ENCODE measurements around the gene SLC15A3. TPM values are rescaled to one million over a fixed set of nuclear protein-coding genes. Genes with fewer than 3 reads are reported as not detected.
"Not testable (repeated sequence)": the region's sequence is repeated elsewhere in the genome, so short reads cannot be mapped to it uniquely, and the experiment has no call there.

Gene SLC15A3
- total RNA-seq, 1 donor from 2014 or later, result 0.62 TPM

DNA sequence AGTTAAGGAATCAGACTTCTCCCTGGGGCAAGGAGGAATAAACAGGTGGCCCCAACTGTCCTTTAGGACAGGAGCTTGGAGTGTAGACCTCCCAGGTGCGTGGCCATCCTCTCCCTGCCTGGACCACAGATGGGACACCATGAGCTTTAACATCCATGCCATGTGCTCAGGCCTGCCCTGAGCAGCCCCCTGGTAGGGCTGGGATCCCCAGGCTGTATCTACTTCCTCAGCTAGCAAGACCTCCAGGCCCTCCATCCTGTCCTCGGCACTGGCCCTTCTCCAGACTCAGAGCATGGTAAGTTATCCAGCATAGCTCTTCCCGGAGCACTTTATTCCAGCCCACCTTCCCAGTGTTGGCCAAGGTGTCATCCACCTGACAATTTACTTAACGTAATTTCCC lies 25.2 kb upstream of the SLC15A3 start:
- H3K4me3 Mint-ChIP-seq (ENCODE audit: unreplicated experiment), result no peak overlapping the region
- peaks cover 2% of the 10 kb centered on the region for H3K27me3 Mint-ChIP-seq (ENCODE audit: unreplicated experiment)
- TF ChIP-seq, protein P1, sequence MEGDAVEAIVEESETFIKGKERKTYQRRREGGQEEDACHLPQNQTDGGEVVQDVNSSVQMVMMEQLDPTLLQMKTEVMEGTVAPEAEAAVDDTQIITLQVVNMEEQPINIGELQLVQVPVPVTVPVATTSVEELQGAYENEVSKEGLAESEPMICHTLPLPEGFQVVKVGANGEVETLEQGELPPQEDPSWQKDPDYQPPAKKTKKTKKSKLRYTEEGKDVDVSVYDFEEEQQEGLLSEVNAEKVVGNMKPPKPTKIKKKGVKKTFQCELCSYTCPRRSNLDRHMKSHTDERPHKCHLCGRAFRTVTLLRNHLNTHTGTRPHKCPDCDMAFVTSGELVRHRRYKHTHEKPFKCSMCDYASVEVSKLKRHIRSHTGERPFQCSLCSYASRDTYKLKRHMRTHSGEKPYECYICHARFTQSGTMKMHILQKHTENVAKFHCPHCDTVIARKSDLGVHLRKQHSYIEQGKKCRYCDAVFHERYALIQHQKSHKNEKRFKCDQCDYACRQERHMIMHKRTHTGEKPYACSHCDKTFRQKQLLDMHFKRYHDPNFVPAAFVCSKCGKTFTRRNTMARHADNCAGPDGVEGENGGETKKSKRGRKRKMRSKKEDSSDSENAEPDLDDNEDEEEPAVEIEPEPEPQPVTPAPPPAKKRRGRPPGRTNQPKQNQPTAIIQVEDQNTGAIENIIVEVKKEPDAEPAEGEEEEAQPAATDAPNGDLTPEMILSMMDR (IDR thresholded peaks at IDR 0.05; ENCODE audit: unreplicated experiment), result no peak
- H3K36me3 Mint-ChIP-seq (ENCODE audit: low read depth, unreplicated experiment), result no peaks in the 10 kb centered on the region
- no peak overlapping the region for H3K27ac Mint-ChIP-seq (ENCODE audit: unreplicated experiment)
- DNase-seq (ENCODE audit: low spot score), result no peak
- H3K9me3 Mint-ChIP-seq (ENCODE audit: unreplicated experiment), result no peaks in the 10 kb centered on the region
- H3K4me1 Mint-ChIP-seq (ENCODE audit: unreplicated experiment), result no peaks in the 10 kb centered on the region

DNA sequence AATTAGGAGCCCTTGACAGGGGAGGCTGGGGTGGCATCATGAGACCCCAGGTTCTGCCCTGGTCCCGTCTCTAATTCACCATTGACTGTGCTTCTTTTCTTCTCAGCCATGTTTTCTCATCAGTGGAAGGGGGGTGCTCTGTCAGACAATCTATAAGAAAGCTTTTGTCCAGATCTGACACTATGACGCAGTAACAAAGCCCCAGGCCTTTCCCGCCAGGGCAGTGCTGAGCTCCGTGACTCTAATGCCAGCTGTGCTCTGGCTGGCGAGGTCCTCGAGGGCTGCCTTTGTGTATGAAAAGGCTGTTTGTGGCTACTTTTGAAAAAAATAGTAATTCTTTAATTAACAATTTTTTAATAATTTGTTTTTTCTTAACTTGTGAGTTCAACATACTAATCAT lies 22.8 kb upstream of the SLC15A3 start:
- H3K9me3 Mint-ChIP-seq (ENCODE audit: unreplicated experiment), result no peaks in the 10 kb centered on the region
- no peak overlapping the region for H3K27ac Mint-ChIP-seq (ENCODE audit: unreplicated experiment)
- H3K4me3 Mint-ChIP-seq (ENCODE audit: unreplicated experiment), result no peak overlapping the region
- TF ChIP-seq, protein P1 (IDR thresholded peaks at IDR 0.05; ENCODE audit: unreplicated experiment), result no peak
- H3K36me3 Mint-ChIP-seq (ENCODE audit: low read depth, unreplicated experiment), result no peaks in the 10 kb centered on the region
- H3K27me3 Mint-ChIP-seq (ENCODE audit: unreplicated experiment), result peaks cover 2% of the 10 kb centered on the region
- no peak for DNase-seq (ENCODE audit: low spot score)
- no peaks in the 10 kb centered on the region for H3K4me1 Mint-ChIP-seq (ENCODE audit: unreplicated experiment)

DNA sequence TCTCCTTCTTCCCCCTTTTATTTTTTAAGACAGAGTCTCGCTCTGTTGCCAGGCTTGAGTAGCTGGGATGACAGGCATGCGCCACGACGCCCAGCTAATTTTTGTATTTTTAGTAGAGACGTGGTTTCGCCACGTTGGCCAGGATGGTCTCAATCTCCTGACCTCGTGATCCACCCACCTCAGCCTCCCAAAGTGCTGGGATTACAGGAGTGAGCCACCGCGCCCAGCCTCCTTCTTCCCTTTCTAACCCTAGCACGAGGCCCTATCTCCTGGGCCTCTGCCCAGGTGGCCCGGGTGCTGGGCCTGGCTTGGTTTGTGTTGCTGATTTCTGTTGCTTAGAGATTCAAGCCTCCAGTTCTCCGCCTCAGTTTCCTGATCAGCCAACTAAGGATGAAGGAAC lies 22.3 kb upstream of the SLC15A3 start:
- not testable (repeated sequence) for DNase-seq (ENCODE audit: low spot score); H3K36me3 Mint-ChIP-seq (ENCODE audit: low read depth, unreplicated experiment); H3K27ac Mint-ChIP-seq (ENCODE audit: unreplicated experiment)

DNA sequence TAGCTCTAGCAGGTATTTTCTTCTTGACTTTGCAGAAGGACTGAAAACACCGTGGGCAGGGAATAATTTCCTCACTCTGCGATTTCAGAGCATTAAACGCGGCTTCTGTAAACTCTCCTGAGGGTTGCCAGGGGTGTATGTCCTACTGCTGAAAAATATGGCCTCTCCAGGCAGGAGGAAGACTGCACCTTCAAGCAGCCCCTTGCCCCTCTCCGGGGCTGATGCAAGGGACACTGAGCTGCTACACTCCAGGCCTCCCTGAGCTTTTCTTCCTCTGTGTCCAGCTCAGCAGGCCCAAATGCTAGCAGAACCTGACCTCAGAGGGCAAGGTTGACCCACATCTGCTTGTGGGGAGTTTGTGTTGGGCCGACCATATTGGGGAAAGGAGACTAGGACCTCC lies 21.7 kb upstream of the SLC15A3 start:
- H3K27me3 Mint-ChIP-seq (ENCODE audit: unreplicated experiment), result peaks cover 2% of the 10 kb centered on the region
- no peaks in the 10 kb centered on the region for H3K9me3 Mint-ChIP-seq (ENCODE audit: unreplicated experiment)
- no peak for DNase-seq (ENCODE audit: low spot score)
- TF ChIP-seq, protein P1 (IDR thresholded peaks at IDR 0.05; ENCODE audit: unreplicated experiment), result no peak
- no peaks in the 10 kb centered on the region for H3K4me1 Mint-ChIP-seq (ENCODE audit: unreplicated experiment)
- no peak overlapping the region for H3K27ac Mint-ChIP-seq (ENCODE audit: unreplicated experiment)
- H3K4me3 Mint-ChIP-seq (ENCODE audit: unreplicated experiment), result no peak overlapping the region
- no peaks in the 10 kb centered on the region for H3K36me3 Mint-ChIP-seq (ENCODE audit: low read depth, unreplicated experiment)

More for the DNA sequence above, 22.3 kb upstream of the SLC15A3 start:
- not testable (repeated sequence) for H3K9me3 Mint-ChIP-seq (ENCODE audit: unreplicated experiment); H3K4me1 Mint-ChIP-seq (ENCODE audit: unreplicated experiment); H3K27me3 Mint-ChIP-seq (ENCODE audit: unreplicated experiment); H3K4me3 Mint-ChIP-seq (ENCODE audit: unreplicated experiment)

DNA sequence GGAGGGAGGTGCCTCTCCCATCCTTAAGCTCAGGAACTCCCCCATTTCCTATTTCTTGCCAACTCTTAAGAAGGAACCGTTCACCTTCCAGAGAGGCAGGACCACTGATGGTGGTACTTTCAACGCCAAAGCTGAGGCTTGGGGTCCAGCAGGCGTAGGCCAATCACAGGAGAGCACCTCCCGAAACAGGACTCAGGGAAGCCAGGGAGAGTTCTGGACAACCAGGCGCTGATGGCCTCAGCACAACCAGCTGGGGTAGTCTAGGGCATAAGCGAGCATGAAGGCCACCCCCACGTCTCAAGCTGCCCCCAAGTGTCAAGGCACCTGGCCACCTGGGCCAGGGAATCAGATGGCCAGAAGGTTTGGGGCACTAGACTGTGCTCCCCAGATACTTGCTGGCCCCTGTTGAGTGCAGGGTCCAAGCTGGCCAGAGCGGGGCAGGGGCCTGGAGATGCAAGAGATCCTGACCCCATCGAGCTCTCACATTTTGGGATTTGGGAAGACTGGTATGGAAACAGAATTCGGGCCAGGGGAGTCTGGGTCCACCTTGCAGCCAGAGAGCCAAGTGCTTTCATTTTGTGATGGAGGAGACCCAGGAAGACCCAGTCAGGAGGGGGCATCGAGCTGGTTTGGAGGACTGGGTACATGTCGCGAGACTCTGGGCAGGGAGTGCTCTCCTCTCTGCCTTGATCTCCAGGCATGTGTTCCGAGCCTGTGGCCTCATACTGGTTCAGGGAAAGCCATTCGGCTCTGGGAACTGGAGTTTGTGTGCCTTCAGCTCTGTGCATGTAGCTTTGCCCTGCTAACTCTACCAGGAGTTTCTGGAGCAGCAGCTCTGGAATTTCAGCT lies 20.4 kb upstream of the SLC15A3 start:
- Mint-ChIP-seq H3K4me3 (ENCODE audit: unreplicated experiment) (no peak overlapping the region), H3K4me1 (ENCODE audit: unreplicated experiment) (no peaks in the 10 kb centered on the region), H3K9me3 (ENCODE audit: unreplicated experiment) (no peaks in the 10 kb centered on the region), H3K27me3 (ENCODE audit: unreplicated experiment) (peaks cover 2% of the 10 kb centered on the region), H3K27ac (ENCODE audit: unreplicated experiment) (no peak overlapping the region), H3K36me3 (ENCODE audit: low read depth, unreplicated experiment) (no peaks in the 10 kb centered on the region)
- TF ChIP-seq, protein P1 (IDR thresholded peaks at IDR 0.05; ENCODE audit: unreplicated experiment), result no peak
- no peak for DNase-seq (ENCODE audit: low spot score)

Measured in endothelial cell (in vitro differentiated cells).